Activated CD4-positive, alpha-beta T cell treated with anti-CD3 and anti-CD28 coated beads, Interleukin-2, amount 10 ng/mL, durations not matched to agents 24 days and 14 days (primary cell): ENCODE measurements around the gene AWAT1. TPM values are rescaled to one million over a fixed set of nuclear protein-coding genes. Genes with fewer than 3 reads are reported as not detected.
A peak's percentile ranks its signal among the peaks of the same experiment; 100 is the strongest.
"Not testable (repeated sequence)": the region's sequence is repeated elsewhere in the genome, so short reads cannot be mapped to it uniquely, and the experiment has no call there.

ENCODE experiments used
- DNase-seq: peaks from one replicate; pipeline ENCODE4 v3.0.0; 2022
- H3K27ac Mint-ChIP-seq: one replicate; pipeline ENCODE4 v1.8.0; 2022; ENCODE audit warnings: mild to moderate bottlenecking, mixed read lengths
- H3K27me3 Mint-ChIP-seq: one replicate; pipeline ENCODE4 v1.8.0; 2022; ENCODE audit warnings: mixed read lengths
- H3K36me3 Mint-ChIP-seq: one replicate; pipeline ENCODE4 v1.8.0; 2022; ENCODE audit warnings: low read depth, mild to moderate bottlenecking, mixed read lengths
- H3K4me1 Mint-ChIP-seq: one replicate; pipeline ENCODE4 v1.8.0; 2021; ENCODE audit warnings: mixed read lengths
- H3K4me3 Mint-ChIP-seq: one replicate; pipeline ENCODE4 v1.8.0; 2022; ENCODE audit warnings: mild to moderate bottlenecking, moderate library complexity, mixed read lengths
- H3K9me3 Mint-ChIP-seq: one replicate; pipeline ENCODE4 v1.8.0; 2021; ENCODE audit warnings: mixed read lengths
- intact Hi-C: fragments of 100-400 bp; cut with micrococcal nuclease; formaldehyde crosslinking; loops from one replicate; pipeline ENCODE4 v1.15.1; 2023
- total RNA-seq: library from RNA; stranded (reverse); gene quantifications from 2 replicates; pipeline ENCODE4 v1.2.3, GENCODE V29; 2022

AWAT1 gene
- total RNA-seq, 1 donor from 2014 or later, result not detected

DNA sequence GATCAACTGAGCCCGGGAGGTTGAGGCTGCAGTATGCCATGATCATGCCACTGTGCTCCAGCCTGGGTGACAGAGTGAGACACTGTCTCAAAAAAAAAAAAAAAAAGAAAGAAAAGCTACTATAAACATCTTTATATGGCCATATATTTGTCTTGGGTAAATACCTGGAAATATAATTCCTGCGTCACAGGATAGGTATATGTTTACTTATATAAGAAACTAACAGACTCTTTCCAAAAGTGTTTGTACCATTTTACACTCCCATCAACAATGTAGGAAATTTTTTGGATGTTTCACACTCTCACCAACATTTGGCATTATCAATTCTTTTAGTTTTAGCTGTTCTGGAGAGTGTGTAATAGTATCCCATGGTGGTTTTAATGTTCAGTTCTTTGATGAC is 12.8 kb downstream of the AWAT1 start:
- no peak overlapping the region for H3K27ac Mint-ChIP-seq
- no peak for DNase-seq
- H3K27me3 Mint-ChIP-seq, result no peaks in the 10 kb centered on the region
- H3K4me1 Mint-ChIP-seq, result no peaks in the 10 kb centered on the region
- no peaks in the 10 kb centered on the region for H3K36me3 Mint-ChIP-seq
- no peaks in the 10 kb centered on the region for H3K9me3 Mint-ChIP-seq
- no peak overlapping the region for H3K4me3 Mint-ChIP-seq
- intact Hi-C loops, result no loop called here

GRCh38 chrX:70252491-70252890 is 18.0 kb downstream of the AWAT1 start:
- intact Hi-C loops, result no loop called here
- H3K27ac Mint-ChIP-seq, result no peak overlapping the region
- no peaks in the 10 kb centered on the region for H3K36me3 Mint-ChIP-seq
- peaks cover 3% of the 10 kb centered on the region for H3K9me3 Mint-ChIP-seq
- peaks cover 16% of the 10 kb centered on the region for H3K4me1 Mint-ChIP-seq
- no peak overlapping the region for H3K4me3 Mint-ChIP-seq
- H3K27me3 Mint-ChIP-seq, result no peaks in the 10 kb centered on the region
- no peak for DNase-seq

- intact Hi-C loops, result no loop called here
- no peak overlapping the region for H3K4me3 Mint-ChIP-seq
- H3K27me3 Mint-ChIP-seq, result no peaks in the 10 kb centered on the region
- peak overlapping the region; percentile 57 for H3K27ac Mint-ChIP-seq
- H3K36me3 Mint-ChIP-seq, result no peaks in the 10 kb centered on the region
- no peak for DNase-seq
- H3K4me1 Mint-ChIP-seq, result peaks cover 16% of the 10 kb centered on the region
- peaks cover 3% of the 10 kb centered on the region for H3K9me3 Mint-ChIP-seq
Observed at GRCh38 chrX:70253377-70254062, 19.1 kb downstream of the AWAT1 start.

DNA sequence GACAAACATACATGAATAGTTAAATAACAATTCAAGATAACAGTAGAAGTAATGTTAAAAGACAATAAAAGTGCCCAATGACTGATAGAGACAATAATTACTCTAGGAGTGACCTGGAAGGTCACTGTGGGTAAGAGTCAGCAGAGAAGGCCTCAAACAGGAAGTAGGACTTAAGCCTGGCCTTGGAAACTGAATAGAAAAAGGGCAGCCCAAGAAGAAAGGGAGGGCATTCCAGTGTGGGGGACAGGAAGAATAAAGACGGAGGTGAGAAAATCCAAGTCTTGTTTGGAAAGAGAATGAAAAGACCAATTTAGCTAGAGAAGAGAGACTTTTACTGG is 19.6 kb downstream of the AWAT1 start:
- peaks cover 3% of the 10 kb centered on the region for H3K9me3 Mint-ChIP-seq
- H3K36me3 Mint-ChIP-seq, result no peaks in the 10 kb centered on the region
- no peaks in the 10 kb centered on the region for H3K27me3 Mint-ChIP-seq
- intact Hi-C loops, result no loop called here
- H3K27ac Mint-ChIP-seq, result peak overlapping the region; percentile 57
- no peak for DNase-seq
- no peak overlapping the region for H3K4me3 Mint-ChIP-seq
- peaks cover 16% of the 10 kb centered on the region for H3K4me1 Mint-ChIP-seq

- H3K4me3 Mint-ChIP-seq, result no peak overlapping the region
- H3K27me3 Mint-ChIP-seq, result no peaks in the 10 kb centered on the region
- no peak for DNase-seq
- H3K36me3 Mint-ChIP-seq, result no peaks in the 10 kb centered on the region
- H3K27ac Mint-ChIP-seq, result no peak overlapping the region
- peaks cover 16% of the 10 kb centered on the region for H3K4me1 Mint-ChIP-seq
- peaks cover 3% of the 10 kb centered on the region for H3K9me3 Mint-ChIP-seq
- intact Hi-C loops, result no loop called here
Observed at GRCh38 chrX:70254909-70255308, 20.5 kb downstream of the AWAT1 start.

DNA sequence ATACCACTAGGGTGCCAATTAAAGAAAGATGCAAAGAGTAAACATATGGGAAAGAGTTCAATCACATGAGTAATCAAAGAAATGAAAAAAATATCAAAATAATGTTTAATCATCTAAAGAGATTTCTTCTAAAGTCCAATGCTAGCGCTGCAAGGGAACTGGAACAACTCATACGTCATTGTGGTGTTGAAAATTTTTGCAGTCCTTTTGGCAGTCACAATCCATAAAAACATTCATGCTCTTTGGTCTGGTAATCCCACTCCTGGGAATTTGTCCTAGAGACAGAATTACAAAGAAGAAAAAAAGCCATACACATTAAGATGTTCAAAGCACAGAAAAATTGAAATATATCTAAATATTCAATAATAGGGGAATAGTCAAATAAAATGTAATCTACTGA is 21.0 kb downstream of the AWAT1 start:
- intact Hi-C loops, result no loop called here
- no peak for DNase-seq
- H3K4me3 Mint-ChIP-seq, result no peak overlapping the region
- H3K9me3 Mint-ChIP-seq, result peaks cover 3% of the 10 kb centered on the region
- H3K36me3 Mint-ChIP-seq, result no peaks in the 10 kb centered on the region
- no peak overlapping the region for H3K27ac Mint-ChIP-seq
- peaks cover 16% of the 10 kb centered on the region for H3K4me1 Mint-ChIP-seq
- no peaks in the 10 kb centered on the region for H3K27me3 Mint-ChIP-seq

GRCh38 chrX:70257423-70258288 is 23.2 kb downstream of the AWAT1 start:
- intact Hi-C loops, result no loop called here

DNA sequence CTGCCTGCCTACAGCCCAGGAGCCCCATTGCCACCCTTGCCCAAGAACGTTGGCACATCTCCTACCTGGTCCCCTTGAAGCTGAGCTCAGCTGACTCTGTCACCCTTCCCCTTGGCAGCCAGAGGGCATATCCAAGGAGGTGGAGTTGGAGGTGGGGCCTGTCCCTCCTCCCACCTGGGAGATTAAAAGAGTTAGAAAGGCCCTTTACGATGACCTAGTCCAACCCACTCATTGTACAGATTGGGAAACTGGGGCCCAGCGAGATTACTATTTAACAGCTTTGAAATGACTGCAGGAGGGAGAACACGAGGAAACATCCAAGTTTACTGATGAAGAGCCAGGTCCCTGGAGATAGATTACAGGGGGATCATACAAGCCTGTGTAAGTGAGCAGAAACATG is 25.6 kb downstream of the AWAT1 start, which contains the start of gene P2RY4:
P2RY4 (minus strand) TSS at position 101 of the 400 bp plus-strand sequence. CDS start 580 bp downstream, outside the sequence.
- no peak for DNase-seq
- Mint-ChIP-seq H3K27ac (no peak within 1 kb of the TSS), H3K4me3 (no peak within 1 kb of the TSS), H3K36me3 (no peaks in the 10 kb centered on the region), H3K4me1 (no peaks in the 10 kb centered on the region), H3K27me3 (no peaks in the 10 kb centered on the region), H3K9me3 (no peaks in the 10 kb centered on the region)
- intact Hi-C loops, result loop anchor here (10.0 kb wide), 1 partner anchor 125 kb away; the partner anchor contains the start of gene IGBP1

More at GRCh38 chrX:70257423-70258288, 23.2 kb downstream of the AWAT1 start:
- Mint-ChIP-seq H3K27ac (no peak overlapping the region), H3K4me1 (peaks cover 16% of the 10 kb centered on the region), H3K9me3 (peaks cover 2% of the 10 kb centered on the region), H3K4me3 (no peak overlapping the region), H3K36me3 (no peaks in the 10 kb centered on the region), H3K27me3 (no peaks in the 10 kb centered on the region)
- no peak for DNase-seq

GRCh38 chrX:70262952-70263567 is 28.6 kb downstream of the AWAT1 start:
- no peaks in the 10 kb centered on the region for H3K36me3 Mint-ChIP-seq
- intact Hi-C loops, result loop anchor here (1.0 to 10.0 kb wide), 2 partner anchors 66 to 128 kb away; partner anchors contain the start of gene IGBP1
- DNase-seq, result peak; percentile 77
- no peaks in the 10 kb centered on the region for H3K27me3 Mint-ChIP-seq
- H3K9me3 Mint-ChIP-seq, result no peaks in the 10 kb centered on the region
- no peaks in the 10 kb centered on the region for H3K4me1 Mint-ChIP-seq
- H3K27ac Mint-ChIP-seq, result no peak overlapping the region
- H3K4me3 Mint-ChIP-seq, result no peak overlapping the region

DNA sequence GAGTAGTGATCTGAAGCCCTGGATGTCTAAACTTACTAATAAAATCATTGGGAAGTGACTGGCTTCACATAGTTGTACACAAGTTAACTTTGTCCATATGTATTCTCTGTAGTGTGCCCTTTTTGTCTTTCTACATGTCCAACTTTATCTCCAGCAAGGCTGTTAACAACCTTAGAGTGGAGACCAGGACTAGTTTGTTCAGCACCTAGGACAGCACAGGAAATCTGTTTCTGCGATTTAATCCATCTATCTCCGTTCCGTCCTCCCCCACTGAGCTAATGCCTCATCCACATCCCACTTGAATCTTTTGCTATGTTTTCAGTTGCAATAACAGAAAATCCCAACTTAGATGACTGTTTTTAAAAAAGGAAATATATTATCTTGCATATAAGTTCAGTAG is 30.3 kb downstream of the AWAT1 start:
- Mint-ChIP-seq H3K9me3 (no peaks in the 10 kb centered on the region), H3K4me3 (no peak overlapping the region), H3K27ac (no peak overlapping the region), H3K27me3 (no peaks in the 10 kb centered on the region), H3K4me1 (no peaks in the 10 kb centered on the region), H3K36me3 (no peaks in the 10 kb centered on the region)
- DNase-seq, result no peak
- intact Hi-C loops, result loop anchor here (10.0 kb wide), 1 partner anchor 130 kb away; the partner anchor contains the start of gene IGBP1

GRCh38 chrX:70268034-70268433 is 33.6 kb downstream of the AWAT1 start, which contains the start of gene ARR3:
Gene ARR3 (plus strand): TSS chrX:70268334. CDS start chrX:70269386, 1,052 bp downstream.
- Mint-ChIP-seq H3K4me3 (no peak within 1 kb of the TSS), H3K9me3 (no peaks in the 10 kb centered on the region), H3K27me3 (no peaks in the 10 kb centered on the region), H3K36me3 (no peaks in the 10 kb centered on the region), H3K4me1 (no peaks in the 10 kb centered on the region), H3K27ac (no peak within 1 kb of the TSS)
- intact Hi-C loops, result loop anchor here (10.0 kb wide), 1 partner anchor 133 kb away; the partner anchor contains the start of gene IGBP1
- no peak for DNase-seq

GRCh38 chrX:70274029-70274428 is 39.6 kb downstream of the AWAT1 start:
- intact Hi-C loops, H3K36me3 Mint-ChIP-seq: not testable (repeated sequence)

DNA sequence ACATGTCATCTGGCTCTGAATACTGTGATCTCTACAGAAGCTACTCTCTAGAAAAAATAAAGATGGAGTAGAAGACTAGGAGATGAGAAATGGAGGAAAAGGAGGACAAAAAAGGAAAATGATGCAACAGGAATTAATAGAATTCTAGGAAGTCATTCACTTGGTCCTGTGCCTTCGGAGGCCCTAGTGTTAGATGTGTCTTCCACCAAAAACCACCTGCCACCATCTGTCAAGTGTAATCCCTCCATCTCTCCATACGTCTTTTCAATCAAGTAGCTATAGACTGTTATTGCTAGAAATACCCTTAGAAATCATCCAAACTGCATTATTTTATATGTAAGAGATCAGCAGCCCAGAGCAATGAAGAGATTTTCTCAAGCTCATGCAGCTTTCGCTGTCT is 44.6 kb downstream of the AWAT1 start:
- intact Hi-C loops, result no loop called here
- no peak overlapping the region for H3K27ac Mint-ChIP-seq
- no peak for DNase-seq
- no peaks in the 10 kb centered on the region for H3K27me3 Mint-ChIP-seq
- no peak overlapping the region for H3K4me3 Mint-ChIP-seq
- H3K9me3 Mint-ChIP-seq, result no peaks in the 10 kb centered on the region
- H3K4me1 Mint-ChIP-seq, result no peaks in the 10 kb centered on the region
- H3K36me3 Mint-ChIP-seq, result peaks cover 3% of the 10 kb centered on the region

More at GRCh38 chrX:70274029-70274428, 39.6 kb downstream of the AWAT1 start:
- H3K4me3 Mint-ChIP-seq, DNase-seq, H3K27ac Mint-ChIP-seq, H3K9me3 Mint-ChIP-seq, H3K27me3 Mint-ChIP-seq, H3K4me1 Mint-ChIP-seq: not testable (repeated sequence)

DNA sequence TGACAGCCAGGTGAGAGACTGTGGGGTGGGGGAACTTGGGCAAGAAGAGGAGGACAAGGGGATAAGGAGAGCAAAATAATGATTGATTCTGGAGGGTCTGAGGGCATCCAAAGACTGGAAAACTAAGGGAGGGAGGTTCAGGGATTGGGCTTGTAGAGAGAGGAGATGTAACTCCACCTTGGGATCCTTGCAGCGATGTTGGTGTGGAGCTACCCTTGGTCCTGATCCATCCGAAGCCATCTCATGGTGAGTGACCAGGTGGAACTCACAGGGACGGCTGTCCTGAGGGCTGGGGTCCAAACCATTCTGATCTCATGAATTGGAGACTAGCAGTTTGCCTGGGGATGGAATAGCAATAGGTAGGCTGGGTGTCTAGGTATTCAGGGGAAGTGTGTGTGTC is 46.1 kb downstream of the AWAT1 start:
- DNase-seq, result no peak
- intact Hi-C loops, result no loop called here
- Mint-ChIP-seq H3K27me3 (no peaks in the 10 kb centered on the region), H3K4me3 (no peak overlapping the region), H3K27ac (no peak overlapping the region), H3K36me3 (peaks cover 3% of the 10 kb centered on the region), H3K9me3 (no peaks in the 10 kb centered on the region), H3K4me1 (no peaks in the 10 kb centered on the region)
